ENCODE measurements around the gene CYB561. TPM values are rescaled to one million over a fixed set of nuclear protein-coding genes. Genes with fewer than 3 reads are reported as not detected.

The CYB561 gene
- total RNA-seq, 1 donor from 2014 or later = 8.1 TPM

- no peak for FAIRE-seq
- TF ChIP-seq EZH2 (IDR thresholded peaks at IDR 0.05; ENCODE audit: insufficient read depth, low read length) = no peak
- TF ChIP-seq, protein P1, sequence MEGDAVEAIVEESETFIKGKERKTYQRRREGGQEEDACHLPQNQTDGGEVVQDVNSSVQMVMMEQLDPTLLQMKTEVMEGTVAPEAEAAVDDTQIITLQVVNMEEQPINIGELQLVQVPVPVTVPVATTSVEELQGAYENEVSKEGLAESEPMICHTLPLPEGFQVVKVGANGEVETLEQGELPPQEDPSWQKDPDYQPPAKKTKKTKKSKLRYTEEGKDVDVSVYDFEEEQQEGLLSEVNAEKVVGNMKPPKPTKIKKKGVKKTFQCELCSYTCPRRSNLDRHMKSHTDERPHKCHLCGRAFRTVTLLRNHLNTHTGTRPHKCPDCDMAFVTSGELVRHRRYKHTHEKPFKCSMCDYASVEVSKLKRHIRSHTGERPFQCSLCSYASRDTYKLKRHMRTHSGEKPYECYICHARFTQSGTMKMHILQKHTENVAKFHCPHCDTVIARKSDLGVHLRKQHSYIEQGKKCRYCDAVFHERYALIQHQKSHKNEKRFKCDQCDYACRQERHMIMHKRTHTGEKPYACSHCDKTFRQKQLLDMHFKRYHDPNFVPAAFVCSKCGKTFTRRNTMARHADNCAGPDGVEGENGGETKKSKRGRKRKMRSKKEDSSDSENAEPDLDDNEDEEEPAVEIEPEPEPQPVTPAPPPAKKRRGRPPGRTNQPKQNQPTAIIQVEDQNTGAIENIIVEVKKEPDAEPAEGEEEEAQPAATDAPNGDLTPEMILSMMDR (IDR thresholded peaks at IDR 0.05; ENCODE audit: insufficient read depth, low read depth, low read length) = no peak
- no peak overlapping the region for H3K4me3 Mint-ChIP-seq (ENCODE audit: unreplicated experiment)
- H3K27me3 Mint-ChIP-seq (ENCODE audit: low read depth, unreplicated experiment) = peaks cover 19% of the 10 kb centered on the region
- Histone ChIP-seq H4K20me1 (ENCODE audit: insufficient read depth, low read length) (no peaks in the 10 kb centered on the region), H3K9ac (ENCODE audit: low read length) (no peak overlapping the region), H3K4me2 (ENCODE audit: low read length) (no peak overlapping the region), H3K27me3 (ENCODE audit: insufficient read depth, low read length) (no peaks in the 10 kb centered on the region), H3K4me3 (ENCODE audit: insufficient read depth, low read depth, low read length) (no peak overlapping the region), H3K9me3 (ENCODE audit: insufficient read depth, low read depth, low read length) (no peaks in the 10 kb centered on the region), H2AFZ (ENCODE audit: low read depth, low read length) (no peak overlapping the region), H3K36me3 (ENCODE audit: insufficient read depth, low read length) (no peaks in the 10 kb centered on the region), H3K79me2 (ENCODE audit: insufficient read depth, low read length) (no peaks in the 10 kb centered on the region), H3K27ac (ENCODE audit: low read depth, low read length) (no peak overlapping the region), H3K4me1 (ENCODE audit: insufficient read depth, low read length) (peaks cover 8% of the 10 kb centered on the region)
- H3K4me1 Mint-ChIP-seq (ENCODE audit: low read depth, unreplicated experiment) = peaks cover 8% of the 10 kb centered on the region
- H3K9me3 Mint-ChIP-seq (ENCODE audit: unreplicated experiment) = peaks cover 6% of the 10 kb centered on the region
- no peak overlapping the region for H3K27ac Mint-ChIP-seq (ENCODE audit: unreplicated experiment)
- no peak for DNase-seq (ENCODE audit: low read depth)
- H3K36me3 Mint-ChIP-seq (ENCODE audit: low read depth, unreplicated experiment) = peaks cover 4% of the 10 kb centered on the region
Observed at GRCh38 chr17:63452962-63453551, 7.0 kb upstream of the CYB561 start.

- no peak overlapping the region for H3K27ac Mint-ChIP-seq (ENCODE audit: unreplicated experiment)
Observed at GRCh38 chr17:63452046-63452961, 6.2 kb upstream of the CYB561 start.

More at GRCh38 chr17:63452046-63452961, 6.2 kb upstream of the CYB561 start:
- H4K20me1 ChIP-seq (ENCODE audit: insufficient read depth, low read length) = no peaks in the 10 kb centered on the region
- no peak overlapping the region for H3K4me3 ChIP-seq (ENCODE audit: insufficient read depth, low read depth, low read length)
- no peaks in the 10 kb centered on the region for H3K9me3 ChIP-seq (ENCODE audit: insufficient read depth, low read depth, low read length)
- H3K79me2 ChIP-seq (ENCODE audit: insufficient read depth, low read length) = no peaks in the 10 kb centered on the region
- no peak for FAIRE-seq
- no peak for DNase-seq (ENCODE audit: low read depth)
- H3K4me1 Mint-ChIP-seq (ENCODE audit: low read depth, unreplicated experiment) = peaks cover 8% of the 10 kb centered on the region
- H3K36me3 Mint-ChIP-seq (ENCODE audit: low read depth, unreplicated experiment) = peaks cover 4% of the 10 kb centered on the region
- H3K27me3 ChIP-seq (ENCODE audit: insufficient read depth, low read length) = no peaks in the 10 kb centered on the region
- peaks cover 8% of the 10 kb centered on the region for H3K4me1 ChIP-seq (ENCODE audit: insufficient read depth, low read length)
- no peak overlapping the region for H3K4me2 ChIP-seq (ENCODE audit: low read length)
- H3K27me3 Mint-ChIP-seq (ENCODE audit: low read depth, unreplicated experiment) = peaks cover 19% of the 10 kb centered on the region
- H3K4me3 Mint-ChIP-seq (ENCODE audit: unreplicated experiment) = no peak overlapping the region
- H2AFZ ChIP-seq (ENCODE audit: low read depth, low read length) = no peak overlapping the region
- TF ChIP-seq, protein P1 (IDR thresholded peaks at IDR 0.05; ENCODE audit: insufficient read depth, low read depth, low read length) = no peak
- TF ChIP-seq EZH2 (IDR thresholded peaks at IDR 0.05; ENCODE audit: insufficient read depth, low read length) = no peak
- H3K36me3 ChIP-seq (ENCODE audit: insufficient read depth, low read length) = no peaks in the 10 kb centered on the region
- no peak overlapping the region for H3K27ac ChIP-seq (ENCODE audit: low read depth, low read length)
- peaks cover 6% of the 10 kb centered on the region for H3K9me3 Mint-ChIP-seq (ENCODE audit: unreplicated experiment)
- no peak overlapping the region for H3K9ac ChIP-seq (ENCODE audit: low read length)
